Measurements from ENCODE around the gene LYPLA2.
A peak's percentile ranks its signal among the peaks of the same experiment; 100 is the strongest.

The LYPLA2 gene

DNA sequence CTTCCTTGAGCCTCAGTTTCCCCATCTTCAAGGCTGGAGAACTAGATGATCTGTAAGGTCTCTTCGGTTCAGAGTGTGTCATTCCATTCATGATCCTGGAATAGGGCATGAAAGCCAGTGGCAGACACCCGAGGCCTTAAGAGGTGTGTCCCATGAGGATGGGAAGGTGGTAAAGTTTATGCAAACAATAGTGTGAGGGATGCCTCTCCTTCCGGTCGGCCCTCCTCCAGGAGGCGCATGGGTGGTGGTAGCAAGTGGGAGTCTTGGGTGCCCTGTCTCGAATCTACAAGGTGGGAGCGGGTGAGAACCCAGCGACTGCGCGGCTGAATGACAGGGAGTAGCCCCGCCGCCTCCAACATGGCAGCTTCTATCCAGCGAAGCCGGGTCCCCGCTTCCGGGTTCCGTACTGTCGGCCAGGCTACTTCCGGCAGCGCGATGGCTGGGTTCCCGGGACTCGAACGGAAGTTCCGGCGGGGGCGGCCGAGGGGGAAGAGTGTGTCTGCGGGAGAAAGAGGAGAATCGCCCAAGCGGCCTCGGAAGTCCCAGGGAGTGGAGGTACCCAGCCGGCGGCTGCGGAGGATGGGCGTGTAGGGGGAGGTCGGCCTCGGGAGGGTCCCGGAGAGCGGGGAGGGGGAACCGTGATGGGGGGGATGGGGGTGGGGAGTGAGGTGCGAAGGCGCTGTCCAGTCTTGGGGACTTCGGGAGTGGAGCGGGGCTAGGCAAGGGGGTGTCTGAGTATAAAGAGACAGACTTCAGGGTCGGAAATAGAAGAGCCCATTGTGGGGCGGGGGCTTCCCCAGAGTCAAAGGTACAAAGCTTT is at the start of gene LYPLA2:
LYPLA2 (plus strand) TSS at position 450 of the 820 bp plus-strand sequence. CDS start 1,538 bp downstream, outside the sequence.
- H3K4me3 ChIP-seq (ENCODE audit: low read length): peak within 1 kb of the TSS; percentile 85
- no peaks in the 10 kb centered on the region for H3K9me3 ChIP-seq (ENCODE audit: control insufficient read depth, low read length)
- H3K9ac ChIP-seq (ENCODE audit: low read length): peak within 1 kb of the TSS; percentile 77
- peaks cover 35% of the 10 kb centered on the region for H3K4me1 ChIP-seq (ENCODE audit: control insufficient read depth, insufficient read depth, low read length)
- H3K27me3 ChIP-seq (ENCODE audit: control insufficient read depth, insufficient read depth, low read length): no peaks in the 10 kb centered on the region
- H3K36me3 ChIP-seq (ENCODE audit: control insufficient read depth, insufficient read depth, low read length): peaks cover 9% of the 10 kb centered on the region

DNA sequence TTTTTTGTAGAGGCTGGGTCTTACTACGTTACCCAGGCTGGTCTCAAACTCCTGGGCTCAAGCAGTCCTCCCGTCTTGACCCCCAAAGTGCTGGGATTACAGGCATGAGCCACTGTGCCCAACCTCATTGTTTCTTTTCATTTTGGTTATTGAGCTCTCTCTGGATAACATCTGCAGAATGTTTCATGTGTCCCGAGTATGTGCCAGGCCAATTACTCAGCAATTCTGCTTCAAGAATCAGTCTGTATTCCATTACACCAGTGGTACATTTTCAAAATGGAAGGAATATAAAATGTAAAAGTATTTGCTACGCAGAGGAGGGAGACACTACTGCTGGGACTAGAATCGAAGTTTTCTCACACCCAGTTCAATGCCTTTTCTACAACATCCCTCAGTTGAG is 49.3 kb upstream of the LYPLA2 start:
- Histone ChIP-seq H3K36me3 (ENCODE audit: control insufficient read depth, insufficient read depth, low read length) (no peaks in the 10 kb centered on the region), H3K4me3 (ENCODE audit: low read length) (no peak overlapping the region), H3K9me3 (ENCODE audit: control insufficient read depth, low read length) (no peaks in the 10 kb centered on the region), H3K4me1 (ENCODE audit: control insufficient read depth, insufficient read depth, low read length) (peaks cover 12% of the 10 kb centered on the region), H3K27me3 (ENCODE audit: control insufficient read depth, insufficient read depth, low read length) (no peaks in the 10 kb centered on the region), H3K9ac (ENCODE audit: low read length) (no peak overlapping the region)

DNA sequence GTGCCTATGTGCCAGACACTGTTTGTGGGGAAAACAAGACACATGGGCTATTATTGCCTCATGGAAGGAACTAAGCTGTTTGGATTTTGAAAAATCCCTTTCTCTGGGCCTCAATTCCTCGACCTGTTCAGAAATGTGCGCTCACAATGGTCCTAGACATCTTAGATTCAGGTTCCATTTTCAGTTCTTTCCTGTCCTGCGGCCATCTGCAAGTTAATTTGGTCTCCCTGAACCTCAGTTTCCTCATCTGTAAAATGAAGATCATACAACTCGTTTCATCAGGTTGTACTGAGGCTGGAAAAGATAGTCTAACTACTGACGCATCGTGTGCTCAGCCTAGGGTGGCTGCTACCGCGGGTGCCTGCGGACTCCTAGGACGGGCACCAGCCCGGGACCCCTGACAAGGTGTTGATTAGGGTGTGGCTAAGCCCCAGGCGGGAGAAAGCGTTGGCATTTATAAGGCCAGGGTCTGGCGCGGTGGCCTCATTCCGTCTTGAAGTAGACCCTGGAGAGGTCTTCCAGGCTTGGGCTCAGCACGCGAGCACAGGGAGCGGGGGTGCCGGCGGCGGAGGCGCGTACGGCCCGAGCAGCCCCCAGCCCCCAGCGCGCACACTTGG is 48.2 kb upstream of the LYPLA2 start:
- H3K27me3 ChIP-seq (ENCODE audit: control insufficient read depth, insufficient read depth, low read length): no peaks in the 10 kb centered on the region
- no peaks in the 10 kb centered on the region for H3K36me3 ChIP-seq (ENCODE audit: control insufficient read depth, insufficient read depth, low read length)
- no peaks in the 10 kb centered on the region for H3K9me3 ChIP-seq (ENCODE audit: control insufficient read depth, low read length)
- H3K9ac ChIP-seq (ENCODE audit: low read length): peak overlapping the region; percentile 90
- H3K4me1 ChIP-seq (ENCODE audit: control insufficient read depth, insufficient read depth, low read length): peaks cover 12% of the 10 kb centered on the region
- H3K4me3 ChIP-seq (ENCODE audit: low read length): peak overlapping the region; percentile 54

DNA sequence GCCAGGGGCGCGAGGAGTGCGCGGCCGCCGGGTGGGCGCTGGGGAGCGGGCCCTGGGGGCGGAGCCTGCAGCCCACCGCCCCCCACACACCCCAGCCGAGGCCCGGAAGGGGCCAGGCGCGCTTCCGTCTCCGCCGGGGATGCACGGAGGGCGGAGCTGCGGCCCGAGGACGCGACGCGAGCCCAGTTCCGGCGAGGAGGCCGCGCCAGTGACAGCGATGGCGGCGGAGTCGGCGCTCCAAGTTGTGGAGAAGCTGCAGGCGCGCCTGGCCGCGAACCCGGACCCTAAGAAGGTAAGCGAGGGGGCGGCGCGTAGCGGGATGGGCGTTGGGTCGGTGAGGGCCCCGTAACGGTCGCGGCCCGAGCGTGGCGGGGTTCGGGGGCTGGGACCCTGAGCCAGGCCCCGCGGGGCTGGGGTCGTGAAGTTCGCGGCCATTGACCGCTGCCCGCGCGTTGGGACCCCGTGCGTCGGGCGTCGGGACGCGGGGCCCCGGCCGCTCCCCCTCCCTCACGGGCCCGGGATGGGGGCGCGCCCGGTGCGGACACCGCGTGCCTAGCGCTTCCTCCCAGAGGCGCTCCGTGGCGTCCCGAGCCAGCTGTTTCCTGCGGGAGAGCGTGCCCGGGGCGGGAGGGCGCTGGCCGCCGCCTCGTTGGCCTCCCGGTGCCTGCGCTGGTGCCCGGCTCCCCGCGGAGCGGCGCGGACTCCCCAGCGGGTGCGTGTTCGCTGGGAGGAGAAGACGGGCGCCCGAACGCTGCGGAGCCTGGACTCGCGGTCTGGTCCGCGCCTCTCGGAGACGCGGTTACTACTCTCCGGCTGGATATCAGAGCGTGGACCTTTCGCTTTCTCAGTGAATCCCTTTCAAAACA is 47.4 kb upstream of the LYPLA2 start, which contains the start of gene ELOA:
ELOA (plus strand) TSS at position 185 of the 866 bp plus-strand sequence; CDS start at position 218, 33 bp downstream.
- H3K4me3 ChIP-seq (ENCODE audit: low read length): peak within 1 kb of the TSS; percentile 54
- H3K9ac ChIP-seq (ENCODE audit: low read length): peak within 1 kb of the TSS; percentile 90
- no peaks in the 10 kb centered on the region for H3K27me3 ChIP-seq (ENCODE audit: control insufficient read depth, insufficient read depth, low read length)
- H3K9me3 ChIP-seq (ENCODE audit: control insufficient read depth, low read length): no peaks in the 10 kb centered on the region
- H3K36me3 ChIP-seq (ENCODE audit: control insufficient read depth, insufficient read depth, low read length): no peaks in the 10 kb centered on the region
- H3K4me1 ChIP-seq (ENCODE audit: control insufficient read depth, insufficient read depth, low read length): peaks cover 15% of the 10 kb centered on the region

DNA sequence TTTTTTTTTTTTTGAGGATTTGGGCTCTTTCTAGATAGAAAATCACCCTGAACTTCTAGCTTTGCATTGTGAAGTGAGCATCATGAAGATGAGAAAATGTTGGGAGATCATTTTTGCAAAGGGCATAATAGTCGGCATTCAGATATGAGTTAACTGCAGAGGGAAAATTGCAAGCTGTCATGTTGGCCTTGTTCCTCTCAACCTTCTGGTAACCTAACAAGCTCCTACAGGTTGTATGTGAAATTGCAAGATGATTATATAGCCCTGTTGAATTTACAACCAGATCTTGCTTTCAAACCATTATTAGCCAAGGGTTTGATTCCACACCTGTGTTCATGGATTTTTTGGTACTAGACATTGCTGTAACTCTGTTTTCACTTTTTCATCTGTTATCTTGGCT is 45.4 kb upstream of the LYPLA2 start:
- Histone ChIP-seq H3K4me1 (ENCODE audit: control insufficient read depth, insufficient read depth, low read length) (peaks cover 17% of the 10 kb centered on the region), H3K36me3 (ENCODE audit: control insufficient read depth, insufficient read depth, low read length) (no peaks in the 10 kb centered on the region), H3K4me3 (ENCODE audit: low read length) (no peak overlapping the region), H3K9me3 (ENCODE audit: control insufficient read depth, low read length) (no peaks in the 10 kb centered on the region), H3K27me3 (ENCODE audit: control insufficient read depth, insufficient read depth, low read length) (no peaks in the 10 kb centered on the region), H3K9ac (ENCODE audit: low read length) (no peak overlapping the region)

DNA sequence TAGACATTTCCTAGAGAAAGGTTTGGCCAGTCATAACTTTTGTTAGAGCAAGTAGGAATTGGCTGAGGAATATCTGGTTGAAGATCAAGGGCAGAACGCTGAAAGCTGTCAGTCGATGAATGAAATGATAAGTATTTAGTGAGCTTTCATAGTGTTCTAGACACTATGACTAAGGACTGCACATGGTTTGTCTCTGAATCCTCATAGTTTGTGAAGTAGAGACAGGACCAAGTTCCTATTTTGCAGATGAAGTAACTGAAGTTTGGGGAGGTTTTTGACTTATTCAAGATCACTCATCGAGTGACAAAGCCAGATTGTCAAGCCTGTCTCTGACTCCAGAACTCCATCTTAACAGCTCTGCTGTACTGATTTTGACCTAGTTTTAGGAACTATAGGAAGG is 42.9 kb upstream of the LYPLA2 start:
- Histone ChIP-seq H3K36me3 (ENCODE audit: control insufficient read depth, insufficient read depth, low read length) (peaks cover 7% of the 10 kb centered on the region), H3K9ac (ENCODE audit: low read length) (no peak overlapping the region), H3K4me3 (ENCODE audit: low read length) (no peak overlapping the region), H3K27me3 (ENCODE audit: control insufficient read depth, insufficient read depth, low read length) (no peaks in the 10 kb centered on the region), H3K4me1 (ENCODE audit: control insufficient read depth, insufficient read depth, low read length) (peaks cover 10% of the 10 kb centered on the region), H3K9me3 (ENCODE audit: control insufficient read depth, low read length) (no peaks in the 10 kb centered on the region)

DNA sequence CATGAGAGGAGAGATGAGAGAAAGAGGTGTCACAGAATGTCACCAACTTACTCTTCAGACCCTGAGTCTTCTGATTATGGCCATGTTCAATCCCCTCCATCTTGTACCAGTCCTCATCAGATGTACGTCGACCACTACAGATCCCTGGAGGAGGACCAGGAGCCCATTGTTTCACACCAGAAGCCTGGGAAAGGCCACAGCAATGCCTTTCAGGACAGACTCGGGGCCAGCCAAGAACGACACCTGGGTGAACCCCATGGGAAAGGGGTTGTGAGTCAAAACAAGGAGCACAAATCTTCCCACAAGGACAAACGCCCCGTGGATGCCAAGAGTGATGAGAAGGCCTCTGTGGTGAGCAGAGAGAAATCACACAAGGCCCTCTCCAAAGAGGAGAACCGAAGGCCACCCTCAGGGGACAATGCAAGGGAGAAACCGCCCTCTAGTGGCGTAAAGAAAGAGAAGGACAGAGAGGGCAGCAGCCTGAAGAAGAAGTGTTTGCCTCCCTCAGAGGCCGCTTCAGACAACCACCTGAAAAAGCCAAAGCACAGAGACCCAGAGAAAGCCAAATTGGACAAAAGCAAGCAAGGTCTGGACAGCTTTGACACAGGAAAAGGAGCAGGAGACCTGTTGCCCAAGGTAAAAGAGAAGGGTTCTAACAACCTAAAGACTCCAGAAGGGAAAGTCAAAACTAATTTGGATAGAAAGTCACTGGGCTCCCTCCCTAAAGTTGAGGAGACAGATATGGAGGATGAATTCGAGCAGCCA is 39.7 kb upstream of the LYPLA2 start:
- Histone ChIP-seq H3K27me3 (ENCODE audit: control insufficient read depth, insufficient read depth, low read length) (no peaks in the 10 kb centered on the region), H3K4me3 (ENCODE audit: low read length) (no peak overlapping the region), H3K4me1 (ENCODE audit: control insufficient read depth, insufficient read depth, low read length) (peaks cover 4% of the 10 kb centered on the region), H3K36me3 (ENCODE audit: control insufficient read depth, insufficient read depth, low read length) (peaks cover 13% of the 10 kb centered on the region), H3K9ac (ENCODE audit: low read length) (no peak overlapping the region), H3K9me3 (ENCODE audit: control insufficient read depth, low read length) (no peaks in the 10 kb centered on the region)

DNA sequence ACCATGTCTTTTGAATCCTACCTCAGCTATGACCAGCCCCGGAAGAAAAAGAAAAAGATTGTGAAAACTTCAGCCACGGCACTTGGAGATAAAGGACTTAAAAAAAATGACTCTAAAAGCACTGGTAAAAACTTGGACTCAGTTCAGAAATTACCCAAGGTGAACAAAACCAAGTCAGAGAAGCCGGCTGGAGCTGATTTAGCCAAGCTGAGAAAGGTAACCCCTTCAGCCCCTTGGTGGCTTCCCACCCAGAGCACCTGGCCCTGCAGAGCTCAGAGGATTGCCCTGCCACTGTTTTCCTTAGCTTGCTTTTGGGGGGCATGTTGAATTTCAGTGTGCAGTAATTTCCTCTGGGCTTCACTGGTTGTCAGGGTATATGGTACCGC is 39.1 kb upstream of the LYPLA2 start:
- H3K36me3 ChIP-seq (ENCODE audit: control insufficient read depth, insufficient read depth, low read length): peaks cover 13% of the 10 kb centered on the region
- no peak overlapping the region for H3K4me3 ChIP-seq (ENCODE audit: low read length)
- no peaks in the 10 kb centered on the region for H3K27me3 ChIP-seq (ENCODE audit: control insufficient read depth, insufficient read depth, low read length)
- no peak overlapping the region for H3K9ac ChIP-seq (ENCODE audit: low read length)
- H3K4me1 ChIP-seq (ENCODE audit: control insufficient read depth, insufficient read depth, low read length): peaks cover 4% of the 10 kb centered on the region
- H3K9me3 ChIP-seq (ENCODE audit: control insufficient read depth, low read length): no peaks in the 10 kb centered on the region

DNA sequence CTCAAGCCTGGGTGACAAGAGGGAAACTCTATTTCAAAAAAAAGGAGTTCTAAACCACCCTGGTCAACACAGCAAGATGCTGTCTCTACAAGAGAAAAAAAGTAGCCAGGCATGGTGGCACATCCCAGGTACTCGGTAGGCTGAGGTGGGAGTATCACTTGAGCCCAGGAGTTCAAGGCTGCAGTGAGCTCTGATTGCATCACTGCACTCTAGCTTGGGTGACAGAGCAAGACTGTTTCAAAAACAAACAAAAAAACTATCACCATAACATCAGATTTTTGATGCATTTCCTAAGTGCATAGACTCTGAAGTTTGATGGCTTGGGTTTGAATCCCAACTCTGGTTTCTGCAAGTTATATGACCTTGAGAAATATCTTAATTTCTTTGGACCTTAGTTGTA is 38.0 kb upstream of the LYPLA2 start:
- Histone ChIP-seq H3K9me3 (ENCODE audit: control insufficient read depth, low read length) (no peaks in the 10 kb centered on the region), H3K36me3 (ENCODE audit: control insufficient read depth, insufficient read depth, low read length) (peaks cover 13% of the 10 kb centered on the region), H3K4me1 (ENCODE audit: control insufficient read depth, insufficient read depth, low read length) (peaks cover 4% of the 10 kb centered on the region), H3K4me3 (ENCODE audit: low read length) (no peak overlapping the region), H3K27me3 (ENCODE audit: control insufficient read depth, insufficient read depth, low read length) (no peaks in the 10 kb centered on the region), H3K9ac (ENCODE audit: low read length) (no peak overlapping the region)

DNA sequence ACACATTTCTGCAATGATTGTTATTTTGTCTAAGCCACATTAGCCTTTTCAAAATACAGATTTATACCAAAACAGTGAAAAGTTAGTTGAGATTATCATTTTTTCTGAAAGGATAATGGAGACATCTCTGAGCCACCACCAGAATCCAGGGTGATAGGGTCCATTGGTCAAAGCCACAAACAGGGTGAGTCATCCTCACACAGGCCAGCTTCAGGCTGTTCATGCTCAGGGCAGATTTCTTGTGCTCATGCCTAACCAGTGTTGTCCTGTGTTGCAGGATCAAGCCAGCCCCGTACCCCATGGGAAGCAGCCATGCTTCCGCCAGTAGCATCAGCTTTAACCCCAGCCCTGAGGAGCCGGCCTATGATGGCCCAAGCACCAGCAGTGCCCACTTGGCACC is 34.3 kb upstream of the LYPLA2 start:
- H3K9me3 ChIP-seq (ENCODE audit: control insufficient read depth, low read length): no peaks in the 10 kb centered on the region
- H3K27me3 ChIP-seq (ENCODE audit: control insufficient read depth, insufficient read depth, low read length): no peaks in the 10 kb centered on the region
- no peak overlapping the region for H3K4me3 ChIP-seq (ENCODE audit: low read length)
- no peak overlapping the region for H3K9ac ChIP-seq (ENCODE audit: low read length)
- H3K4me1 ChIP-seq (ENCODE audit: control insufficient read depth, insufficient read depth, low read length): no peaks in the 10 kb centered on the region
- peaks cover 20% of the 10 kb centered on the region for H3K36me3 ChIP-seq (ENCODE audit: control insufficient read depth, insufficient read depth, low read length)

DNA sequence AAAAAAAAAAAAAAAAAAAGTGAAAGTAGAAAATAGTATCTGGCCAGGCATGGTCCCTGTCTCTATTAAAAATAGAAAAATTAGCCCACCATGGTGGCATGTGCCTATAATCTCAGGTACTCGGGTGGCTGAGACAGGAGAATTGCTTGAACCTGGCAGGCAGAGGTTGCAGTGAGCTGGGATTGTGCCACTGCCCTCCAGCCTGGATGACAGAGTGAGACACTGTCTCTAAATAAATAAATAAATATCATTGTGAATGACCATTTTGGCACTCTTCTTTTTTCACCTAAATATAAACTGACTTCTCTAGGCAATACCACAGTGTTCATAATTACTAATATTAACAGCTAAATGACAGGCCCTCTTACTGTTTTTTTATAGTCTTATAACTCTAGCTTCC is 33.1 kb upstream of the LYPLA2 start:
- Histone ChIP-seq H3K4me1 (ENCODE audit: control insufficient read depth, insufficient read depth, low read length) (no peaks in the 10 kb centered on the region), H3K4me3 (ENCODE audit: low read length) (no peak overlapping the region), H3K27me3 (ENCODE audit: control insufficient read depth, insufficient read depth, low read length) (no peaks in the 10 kb centered on the region), H3K36me3 (ENCODE audit: control insufficient read depth, insufficient read depth, low read length) (peaks cover 17% of the 10 kb centered on the region), H3K9ac (ENCODE audit: low read length) (no peak overlapping the region), H3K9me3 (ENCODE audit: control insufficient read depth, low read length) (no peaks in the 10 kb centered on the region)

Measured in mucosa of stomach (tissue), 1 donor.